Skeletal muscle tissue (tissue), 4 donors: ENCODE measurements around the gene SPANXB1. TPM values are rescaled to one million over a fixed set of nuclear protein-coding genes. Genes with fewer than 3 reads are reported as not detected.
"Not testable (repeated sequence)": the region's sequence is repeated elsewhere in the genome, so short reads cannot be mapped to it uniquely, and the experiment has no call there.

Experiments
- H3K27ac ChIP-seq: one replicate; pipeline ENCODE4 v1.7.0; 2013; ENCODE audit warnings: mild to moderate bottlenecking, low read depth, low read length, inconsistent platforms
- H3K27me3 ChIP-seq, 3 donors: one replicate each; pipeline ENCODE4 v1.7.0; 2013; ENCODE audit warnings: low read length in 3 of 3; ENCODE audit not compliant: control insufficient read depth in 3 of 3, insufficient read depth in 3 of 3
- H3K36me3 ChIP-seq, 3 donors: one replicate each; pipeline ENCODE4 v1.7.0; 2013; ENCODE audit warnings: low read length in 3 of 3; ENCODE audit not compliant: control insufficient read depth in 3 of 3, insufficient read depth in 3 of 3
- H3K4me1 ChIP-seq, 3 donors: one replicate each; pipeline ENCODE4 v1.7.0; 2013; ENCODE audit warnings: low read length in 3 of 3, mild to moderate bottlenecking in 3 of 3; ENCODE audit not compliant: control insufficient read depth in 3 of 3, insufficient read depth in 3 of 3
- H3K4me3 ChIP-seq, 3 donors: one replicate each; pipeline ENCODE4 v1.7.0; 2013; ENCODE audit warnings: low read length in 3 of 3
- H3K9ac ChIP-seq, 3 donors: one replicate each; pipeline ENCODE4 v1.7.0; 2013; ENCODE audit warnings: low read length in 3 of 3, mild to moderate bottlenecking in 3 of 3, moderate library complexity in 2 of 3, low read depth in 1 of 3
- H3K9me3 ChIP-seq, 3 donors: one replicate each; pipeline ENCODE4 v1.7.0; 2013; ENCODE audit warnings: low read length in 3 of 3; ENCODE audit not compliant: control insufficient read depth in 3 of 3
- total RNA-seq: library from RNA; depleted of rRNA; stranded (reverse); fragments of >200 nt; gene quantifications from one replicate; pipeline ENCODE4 v1.2.3, GENCODE V29; 2014
- donor health status: Osteomylitis.

SPANXB1 gene, protein sequence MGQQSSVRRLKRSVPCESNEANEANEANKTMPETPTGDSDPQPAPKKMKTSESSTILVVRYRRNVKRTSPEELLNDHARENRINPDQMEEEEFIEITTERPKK
- not detected for total RNA-seq

DNA sequence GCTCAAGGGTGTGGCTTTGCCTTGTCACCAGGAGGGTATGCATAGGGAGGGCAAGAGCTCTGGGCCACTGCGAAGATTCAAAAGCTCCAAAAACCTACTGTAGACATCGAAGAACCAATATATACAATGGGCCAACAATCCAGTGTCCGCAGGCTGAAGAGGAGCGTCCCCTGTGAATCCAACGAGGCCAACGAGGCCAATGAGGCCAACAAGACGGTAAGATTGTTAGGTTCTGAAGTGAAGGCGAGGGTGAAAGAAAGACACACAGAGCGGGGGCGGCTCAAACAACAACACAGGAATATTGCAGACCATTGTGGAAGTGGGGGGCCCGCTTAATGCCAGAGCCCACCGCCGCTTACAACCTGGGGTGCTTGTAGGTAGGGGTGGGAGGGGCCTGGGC lies at the start of gene SPANXB1:
SPANXB1 (plus strand) TSS at position 27 of the 400 bp plus-strand sequence; CDS start at position 127, 100 bp downstream.
- not testable (repeated sequence) for H3K27ac ChIP-seq, H3K4me1 ChIP-seq, H3K27me3 ChIP-seq, H3K4me3 ChIP-seq, H3K9me3 ChIP-seq, H3K36me3 ChIP-seq, H3K9ac ChIP-seq

DNA sequence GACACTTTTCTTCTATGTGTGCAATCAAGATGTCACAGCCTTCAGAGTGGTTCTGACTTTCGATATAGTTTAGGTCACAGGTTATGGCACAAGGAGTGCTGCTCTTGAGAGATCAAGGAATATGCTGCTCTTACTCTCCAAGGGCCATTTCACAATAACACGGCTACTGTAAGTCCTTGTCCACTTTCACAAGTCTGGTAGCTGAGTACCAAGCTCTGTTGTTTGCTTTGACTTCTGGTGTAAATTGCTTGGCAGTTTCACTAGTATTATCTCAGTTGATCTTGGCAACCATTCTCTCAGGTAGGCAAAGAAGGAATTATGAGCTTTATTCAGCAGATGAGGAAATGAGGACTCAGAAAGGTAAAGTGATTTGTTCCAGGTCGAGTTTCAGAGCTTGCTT lies 35.4 kb upstream of the SPANXB1 start:
- no peaks in the 10 kb centered on the region for H3K27me3 ChIP-seq
- H3K9me3 ChIP-seq = no peaks in the 10 kb centered on the region
- H3K9ac ChIP-seq = no peak overlapping the region
- H3K36me3 ChIP-seq = no peaks in the 10 kb centered on the region
- H3K27ac ChIP-seq = no peak overlapping the region
- H3K4me1 ChIP-seq = no peaks in the 10 kb centered on the region
- no peak overlapping the region for H3K4me3 ChIP-seq

DNA sequence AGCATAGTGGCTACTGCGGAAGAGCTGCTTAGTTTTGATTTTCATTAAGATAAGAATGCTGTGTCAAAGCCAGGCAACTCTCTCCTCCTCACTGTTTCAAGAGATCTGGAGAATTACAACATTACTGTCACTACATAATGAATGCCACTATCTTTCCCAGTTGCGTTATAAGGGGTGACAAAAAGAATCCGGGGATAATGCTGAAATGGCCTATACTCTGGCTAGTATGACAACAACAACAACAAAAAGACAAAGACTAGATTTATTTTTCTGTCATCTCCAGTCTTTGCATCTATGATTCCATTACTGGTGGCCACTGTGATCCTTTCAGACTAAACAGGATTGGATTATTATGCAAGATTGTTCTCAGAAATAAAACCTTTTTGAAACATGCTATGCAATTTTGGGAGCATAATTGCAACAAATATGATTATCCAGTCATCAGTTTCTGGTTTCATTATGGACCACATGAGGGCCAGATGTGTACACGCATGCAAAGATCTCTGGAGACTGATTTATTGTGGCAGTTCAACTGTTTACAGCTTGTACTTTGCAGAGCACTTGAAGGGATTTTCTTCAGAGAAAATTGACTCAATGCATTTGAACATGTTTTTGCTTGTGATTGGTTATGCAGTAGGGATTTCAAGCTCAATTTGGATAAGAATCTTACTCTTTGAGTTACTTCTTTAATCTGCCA lies 31.1 kb upstream of the SPANXB1 start:
- Histone ChIP-seq H3K9me3 (no peaks in the 10 kb centered on the region), H3K36me3 (no peaks in the 10 kb centered on the region), H3K27ac (no peak overlapping the region), H3K9ac (no peak overlapping the region), H3K4me3 (no peak overlapping the region), H3K4me1 (no peaks in the 10 kb centered on the region), H3K27me3 (no peaks in the 10 kb centered on the region)

DNA sequence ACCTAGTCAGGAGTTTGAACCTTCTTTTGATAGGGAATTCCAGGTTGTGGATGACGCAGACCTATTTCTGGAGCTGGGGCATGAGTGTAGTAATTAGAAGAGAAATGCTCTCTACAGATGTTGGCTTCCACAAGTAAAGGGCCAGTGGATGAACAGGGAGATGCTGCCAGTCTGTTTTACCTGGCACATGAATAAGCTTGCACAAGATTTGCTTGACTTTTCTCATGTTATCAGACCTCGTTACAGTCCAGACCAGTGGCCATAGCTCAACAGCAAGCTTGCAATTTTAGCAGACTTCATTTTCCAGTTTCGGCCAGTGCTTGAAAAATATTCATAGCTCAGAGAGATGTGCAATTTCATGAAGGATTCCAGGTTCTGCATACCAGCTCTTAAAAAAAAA lies 26.9 kb upstream of the SPANXB1 start:
- Histone ChIP-seq H3K36me3 (no peaks in the 10 kb centered on the region), H3K27ac (no peak overlapping the region), H3K4me3 (no peak overlapping the region), H3K9ac (no peak overlapping the region), H3K4me1 (no peaks in the 10 kb centered on the region), H3K27me3 (no peaks in the 10 kb centered on the region), H3K9me3 (no peaks in the 10 kb centered on the region)

DNA sequence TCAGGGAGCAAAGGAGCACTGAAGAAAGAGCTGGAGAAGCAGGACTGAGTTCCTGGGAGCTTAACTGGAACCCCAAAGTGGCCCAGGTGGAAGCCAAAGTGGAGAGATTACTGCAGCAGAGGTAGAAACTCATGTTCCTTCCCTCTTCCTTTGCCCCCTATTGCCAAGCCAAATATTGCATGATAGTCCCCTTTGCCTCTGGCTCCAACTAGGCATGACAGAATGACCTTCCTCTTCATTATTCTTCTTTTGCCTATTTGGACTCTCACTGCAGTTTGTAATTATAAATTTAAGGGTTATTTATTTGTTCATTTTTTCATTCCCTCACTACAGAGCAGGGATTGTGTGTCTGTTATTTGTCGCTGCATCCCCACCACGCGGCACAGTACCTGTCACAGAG lies 22.1 kb upstream of the SPANXB1 start:
- no peaks in the 10 kb centered on the region for H3K36me3 ChIP-seq

DNA sequence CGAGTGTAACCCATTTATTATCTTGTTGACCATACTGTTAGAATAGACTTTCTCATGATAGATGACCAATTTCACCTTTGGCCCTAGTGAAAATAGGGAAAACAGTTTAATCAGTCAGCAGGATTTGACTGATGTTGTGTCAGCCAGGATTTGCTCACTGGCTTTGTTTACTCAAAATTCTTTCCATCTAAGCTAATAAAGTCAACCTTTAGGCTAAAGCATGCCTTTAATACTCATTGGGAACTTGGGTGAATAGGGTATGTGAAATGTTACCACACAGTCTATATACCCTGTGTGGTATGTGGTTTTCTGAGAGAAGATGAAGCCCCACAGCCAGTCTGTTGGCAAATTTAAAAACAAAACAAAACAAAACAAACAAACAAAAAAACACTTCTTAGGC lies 18.7 kb upstream of the SPANXB1 start:
- no peaks in the 10 kb centered on the region for H3K4me1 ChIP-seq
- H3K27ac ChIP-seq = no peak overlapping the region
- H3K36me3 ChIP-seq = no peaks in the 10 kb centered on the region
- no peak overlapping the region for H3K4me3 ChIP-seq
- no peak overlapping the region for H3K9ac ChIP-seq
- no peaks in the 10 kb centered on the region for H3K9me3 ChIP-seq
- H3K27me3 ChIP-seq = no peaks in the 10 kb centered on the region

More for the DNA sequence above, 22.1 kb upstream of the SPANXB1 start:
- Histone ChIP-seq H3K4me3 (no peak overlapping the region), H3K9ac (no peak overlapping the region), H3K27ac (no peak overlapping the region), H3K4me1 (no peaks in the 10 kb centered on the region), H3K27me3 (no peaks in the 10 kb centered on the region), H3K9me3 (no peaks in the 10 kb centered on the region)

DNA sequence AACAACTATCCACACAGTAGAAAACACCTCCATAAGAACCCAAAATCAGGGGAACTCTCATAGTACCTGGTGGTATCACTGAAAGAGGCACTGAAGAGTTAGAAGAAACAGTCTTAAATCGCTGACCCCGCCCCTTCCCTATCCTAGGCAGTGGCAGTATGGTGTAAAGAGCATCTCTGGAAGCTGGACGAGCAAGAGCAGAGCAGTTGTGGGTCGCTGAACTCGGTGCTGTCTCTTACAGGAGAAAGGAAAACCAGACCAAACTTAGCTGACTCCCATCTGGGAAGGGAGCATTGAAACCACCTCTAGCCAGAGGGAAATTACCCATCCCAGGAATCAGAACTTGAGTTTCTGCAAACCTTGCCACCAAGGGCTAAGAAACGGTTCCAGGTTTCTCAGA lies 2.8 kb downstream of the SPANXB1 start:
- not testable (repeated sequence) for H3K9ac ChIP-seq, H3K36me3 ChIP-seq, H3K9me3 ChIP-seq, H3K4me1 ChIP-seq, H3K4me3 ChIP-seq, H3K27me3 ChIP-seq, H3K27ac ChIP-seq

DNA sequence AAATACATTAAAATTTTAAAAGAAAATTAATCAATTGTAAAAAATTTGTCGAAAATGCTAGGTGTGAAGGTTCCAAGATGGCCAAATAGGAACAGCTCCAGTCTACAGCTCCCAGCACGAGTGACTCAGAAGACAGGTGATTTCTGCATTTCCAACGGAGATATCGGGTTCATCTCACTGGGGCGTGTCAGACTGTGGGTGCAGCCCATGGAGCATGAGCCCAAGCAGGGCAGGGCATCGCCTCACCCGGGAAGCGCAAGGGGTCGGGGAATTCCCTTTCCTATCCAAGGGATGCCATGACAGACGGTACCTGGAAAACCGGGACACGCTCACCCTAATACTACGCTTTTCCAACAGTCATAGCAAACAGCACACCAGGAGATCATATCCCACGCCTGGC lies 41.9 kb downstream of the SPANXB1 start:
- not testable (repeated sequence) for H3K36me3 ChIP-seq, H3K9me3 ChIP-seq, H3K27me3 ChIP-seq, H3K4me1 ChIP-seq, H3K27ac ChIP-seq, H3K4me3 ChIP-seq, H3K9ac ChIP-seq

DNA sequence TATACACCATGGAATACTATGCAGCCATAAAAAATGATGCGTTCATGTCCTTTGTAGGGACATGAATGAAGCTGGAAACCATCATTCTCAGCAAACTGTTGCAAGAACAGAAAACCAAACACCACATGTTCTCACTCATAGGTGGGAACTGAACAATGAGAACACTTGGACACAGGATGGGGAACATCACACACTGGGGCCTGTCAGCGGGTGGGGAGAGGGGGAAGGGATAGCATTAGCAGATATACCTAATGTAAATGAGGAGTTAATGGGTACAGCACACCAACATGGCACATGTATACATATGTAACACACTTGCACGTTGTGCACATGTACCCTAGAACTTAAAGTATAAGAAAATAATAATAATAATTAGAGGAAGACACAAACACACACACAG lies 47.5 kb downstream of the SPANXB1 start:
- not testable (repeated sequence) for H3K4me1 ChIP-seq, H3K36me3 ChIP-seq, H3K9me3 ChIP-seq, H3K4me3 ChIP-seq, H3K27me3 ChIP-seq, H3K27ac ChIP-seq, H3K9ac ChIP-seq

DNA sequence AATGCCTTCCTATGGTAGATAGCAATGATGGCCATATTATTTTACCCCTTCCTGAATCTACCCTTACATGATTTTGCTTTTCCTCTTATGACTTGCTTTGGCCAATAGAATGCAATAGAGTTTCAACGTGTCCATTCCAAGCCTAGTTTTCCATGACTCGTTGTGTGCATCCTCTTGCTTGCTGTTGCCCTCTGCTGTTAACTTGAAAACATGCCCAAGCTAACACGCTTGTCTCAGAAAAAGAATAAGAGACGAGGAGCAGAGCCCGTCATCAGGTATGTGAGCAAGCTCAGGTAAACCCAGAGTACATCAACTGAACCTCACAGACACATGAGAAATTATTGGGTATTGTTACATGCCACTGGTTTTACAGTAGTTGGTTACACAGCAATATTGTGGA lies 49.7 kb downstream of the SPANXB1 start:
- H3K27ac ChIP-seq, H3K27me3 ChIP-seq: not testable (repeated sequence)

More for the DNA sequence above, 49.7 kb downstream of the SPANXB1 start:
- not testable (repeated sequence) for H3K4me3 ChIP-seq, H3K4me1 ChIP-seq, H3K9me3 ChIP-seq, H3K9ac ChIP-seq, H3K36me3 ChIP-seq
